Measurements from ENCODE around the gene PLXDC2.

DNA sequence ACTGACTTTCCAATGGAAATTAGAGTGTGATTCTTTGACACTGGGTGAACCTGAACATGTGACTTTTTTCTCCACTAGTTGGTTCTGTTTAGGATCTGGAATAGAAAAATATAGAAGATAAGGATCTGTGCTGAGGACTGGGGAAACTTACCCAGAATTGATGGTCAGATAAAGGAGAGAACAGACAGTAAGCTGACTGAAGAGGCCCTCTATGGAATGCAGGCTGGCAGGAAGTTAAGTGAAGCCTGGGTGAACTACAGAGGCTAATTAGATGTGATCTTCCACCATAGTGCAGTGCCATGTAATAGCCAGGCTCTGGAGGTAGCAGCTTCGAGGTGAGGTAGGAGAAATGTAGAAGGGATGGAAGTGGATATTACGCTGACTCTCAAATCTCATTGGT is 455.3 kb downstream of the PLXDC2 start:
- TF ChIP-seq, protein P1, sequence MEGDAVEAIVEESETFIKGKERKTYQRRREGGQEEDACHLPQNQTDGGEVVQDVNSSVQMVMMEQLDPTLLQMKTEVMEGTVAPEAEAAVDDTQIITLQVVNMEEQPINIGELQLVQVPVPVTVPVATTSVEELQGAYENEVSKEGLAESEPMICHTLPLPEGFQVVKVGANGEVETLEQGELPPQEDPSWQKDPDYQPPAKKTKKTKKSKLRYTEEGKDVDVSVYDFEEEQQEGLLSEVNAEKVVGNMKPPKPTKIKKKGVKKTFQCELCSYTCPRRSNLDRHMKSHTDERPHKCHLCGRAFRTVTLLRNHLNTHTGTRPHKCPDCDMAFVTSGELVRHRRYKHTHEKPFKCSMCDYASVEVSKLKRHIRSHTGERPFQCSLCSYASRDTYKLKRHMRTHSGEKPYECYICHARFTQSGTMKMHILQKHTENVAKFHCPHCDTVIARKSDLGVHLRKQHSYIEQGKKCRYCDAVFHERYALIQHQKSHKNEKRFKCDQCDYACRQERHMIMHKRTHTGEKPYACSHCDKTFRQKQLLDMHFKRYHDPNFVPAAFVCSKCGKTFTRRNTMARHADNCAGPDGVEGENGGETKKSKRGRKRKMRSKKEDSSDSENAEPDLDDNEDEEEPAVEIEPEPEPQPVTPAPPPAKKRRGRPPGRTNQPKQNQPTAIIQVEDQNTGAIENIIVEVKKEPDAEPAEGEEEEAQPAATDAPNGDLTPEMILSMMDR (IDR thresholded peaks at IDR 0.05): no peak
- no peak for TF ChIP-seq POLR2A (IDR thresholded peaks at IDR 0.05)

Measured in heart left ventricle (tissue), 13 donors.